HEK293T (cell line): ENCODE results near the gene NNAT.
"Not testable (repeated sequence)": the region's sequence is repeated elsewhere in the genome, so short reads cannot be mapped to it uniquely, and the experiment has no call there.

Source experiments
- CTCF ChIA-PET: fragments of 350-600 bp; formaldehyde crosslinking; extraction: SDS; loops from one replicate; lab custom pipeline; 2021; ENCODE audit warnings: antibody characterized with exemption, inconsistent platforms; lab: Yijun Ruan, JAX
- POLR2A ChIA-PET: fragments of 350-600 bp; formaldehyde crosslinking; extraction: SDS; loops from one replicate; lab custom pipeline; 2020; ENCODE audit warnings: antibody characterized with exemption, inconsistent platforms; lab: Yijun Ruan, JAX
- DNase-seq: peaks from one replicate; pipeline ENCODE4 v3.0.0; 2012; ENCODE audit warnings: mixed read lengths; ENCODE audit errors: extremely low spot score
- ARNT ChIP-seq: fragments of 450-650 bp; IDR thresholded peaks from 2 replicates; pipeline ENCODE4 v1.6.1; 2017; ENCODE audit warnings: mild to moderate bottlenecking
- BHLHE40 ChIP-seq: fragments of 450-650 bp; IDR thresholded peaks from 2 replicates; pipeline ENCODE4 v1.6.1; 2016; ENCODE audit warnings: mild to moderate bottlenecking, moderate library complexity, borderline replicate concordance
- CTBP1 ChIP-seq: fragments of 450-650 bp; IDR thresholded peaks from 2 replicates; pipeline ENCODE4 v1.6.1; 2016; ENCODE audit warnings: borderline replicate concordance
- ELF4 ChIP-seq: fragments of 450-650 bp; IDR thresholded peaks from 2 replicates; pipeline ENCODE4 v1.6.1; 2017; ENCODE audit warnings: antibody characterized with exemption
- FOXA1 ChIP-seq: fragments of 450-650 bp; IDR thresholded peaks from 2 replicates; pipeline ENCODE4 v1.6.1; 2016; ENCODE audit warnings: mild to moderate bottlenecking
- FOXK2 ChIP-seq: fragments of 450-650 bp; IDR thresholded peaks from 2 replicates; pipeline ENCODE4 v1.6.1; 2016; ENCODE audit warnings: mild to moderate bottlenecking
- FOXM1 ChIP-seq: fragments of 450-650 bp; IDR thresholded peaks from 2 replicates; pipeline ENCODE4 v1.6.1; 2017; ENCODE audit warnings: mild to moderate bottlenecking, borderline replicate concordance
- HDGF ChIP-seq: fragments of 450-650 bp; IDR thresholded peaks from 2 replicates; pipeline ENCODE4 v1.6.1; 2017; ENCODE audit warnings: antibody characterized with exemption, borderline replicate concordance
- L3MBTL2 ChIP-seq: fragments of 450-650 bp; conservative IDR thresholded peaks from 2 replicates; pipeline ENCODE4 v1.6.1; 2016; ENCODE audit warnings: mild to moderate bottlenecking
- LEF1 ChIP-seq: fragments of 450-650 bp; IDR thresholded peaks from 2 replicates; pipeline ENCODE4 v1.6.1; 2017; ENCODE audit warnings: mild to moderate bottlenecking, borderline replicate concordance
- NFRKB ChIP-seq: fragments of 450-650 bp; IDR thresholded peaks from 2 replicates; pipeline ENCODE4 v1.6.1; 2016; ENCODE audit warnings: mild to moderate bottlenecking, moderate library complexity
- PKNOX1 ChIP-seq: fragments of 450-650 bp; IDR thresholded peaks from 2 replicates; pipeline ENCODE4 v1.6.1; 2016
- SP1 ChIP-seq: fragments of 450-650 bp; IDR thresholded peaks from 2 replicates; pipeline ENCODE4 v1.6.1; 2017
- SUZ12 ChIP-seq: fragments of 450-650 bp; IDR thresholded peaks from 2 replicates; pipeline ENCODE4 v1.6.1; 2016; ENCODE audit warnings: mild to moderate bottlenecking
- TARDBP ChIP-seq: fragments of 450-650 bp; IDR thresholded peaks from 2 replicates; pipeline ENCODE4 v1.6.1; 2016
- ZNF384 ChIP-seq: fragments of 450-650 bp; IDR thresholded peaks from 2 replicates; pipeline ENCODE4 v1.6.1; 2016

The NNAT gene

GRCh38 chr20:37544386-37544785, 23.3 kb downstream of the NNAT start:
- no peak for DNase-seq
- CTCF ChIA-PET = no interaction called here
- TF ChIP-seq SP1 (no peak), BHLHE40 (no peak), LEF1 (no peak)
- POLR2A ChIA-PET = no interaction called here

- DNase-seq = no peak
- POLR2A ChIA-PET = no interaction called here
- TF ChIP-seq FOXK2 (no peak), NFRKB (no peak), TARDBP (no peak), ELF4 (no peak), LEF1 (no peak), PKNOX1 (no peak), L3MBTL2 (no peak), CTBP1 (no peak), SUZ12 (no peak), SP1 (no peak), BHLHE40 (no peak), ARNT (no peak), ZNF384 (no peak), HDGF (no peak), FOXA1 (no peak), FOXM1 (no peak)
- CTCF ChIA-PET = no interaction called here
These were observed 24.5 kb downstream of the NNAT start for GRCh38 chr20:37545516-37545915.

GRCh38 chr20:37547912-37548311, 26.9 kb downstream of the NNAT start:
- ChIA-PET POLR2A (no interaction called here), CTCF (no interaction called here)
- TF ChIP-seq NFRKB (no peak), TARDBP (no peak), CTBP1 (no peak), ZNF384 (no peak), ELF4 (no peak), HDGF (no peak), LEF1 (no peak), FOXK2 (no peak), PKNOX1 (no peak), L3MBTL2 (no peak), BHLHE40 (no peak), ARNT (no peak), SUZ12 (no peak), FOXA1 (no peak), SP1 (no peak), FOXM1 (no peak)
- DNase-seq = no peak

GRCh38 chr20:37550101-37550920, 29.3 kb downstream of the NNAT start:
- CTCF ChIA-PET, POLR2A ChIA-PET, DNase-seq: not testable (repeated sequence)

- POLR2A ChIA-PET, CTCF ChIA-PET, DNase-seq: not testable (repeated sequence)
These were observed 30.6 kb downstream of the NNAT start for GRCh38 chr20:37551660-37552059.

- ChIA-PET CTCF (no interaction called here), POLR2A (no interaction called here)
- DNase-seq = no peak
- TF ChIP-seq FOXA1 = no peak
- no peak for TF ChIP-seq SUZ12
- TF ChIP-seq PKNOX1 = no peak
- no peak for TF ChIP-seq LEF1
- TF ChIP-seq BHLHE40 = no peak
- no peak for TF ChIP-seq NFRKB
- TF ChIP-seq CTBP1 = no peak
- no peak for TF ChIP-seq TARDBP
- TF ChIP-seq SP1 = no peak
- TF ChIP-seq ELF4 = no peak
- TF ChIP-seq L3MBTL2 = no peak
- TF ChIP-seq ARNT = no peak
- TF ChIP-seq FOXK2 = no peak
- TF ChIP-seq HDGF = no peak
- TF ChIP-seq FOXM1 = no peak
- TF ChIP-seq ZNF384 = no peak
These were observed 31.4 kb downstream of the NNAT start for GRCh38 chr20:37552415-37552814.

- CTCF ChIA-PET = interaction anchor here (1.6 kb wide), 1 partner anchor 9 kb away, joined by 6 read pairs; no protein-coding TSS in a partner anchor
- DNase-seq, POLR2A ChIA-PET: not testable (repeated sequence)
These were observed 33.8 kb downstream of the NNAT start for GRCh38 chr20:37554721-37555298.
